ENCODE results near the gene LRCH2.

Gene LRCH2

DNA sequence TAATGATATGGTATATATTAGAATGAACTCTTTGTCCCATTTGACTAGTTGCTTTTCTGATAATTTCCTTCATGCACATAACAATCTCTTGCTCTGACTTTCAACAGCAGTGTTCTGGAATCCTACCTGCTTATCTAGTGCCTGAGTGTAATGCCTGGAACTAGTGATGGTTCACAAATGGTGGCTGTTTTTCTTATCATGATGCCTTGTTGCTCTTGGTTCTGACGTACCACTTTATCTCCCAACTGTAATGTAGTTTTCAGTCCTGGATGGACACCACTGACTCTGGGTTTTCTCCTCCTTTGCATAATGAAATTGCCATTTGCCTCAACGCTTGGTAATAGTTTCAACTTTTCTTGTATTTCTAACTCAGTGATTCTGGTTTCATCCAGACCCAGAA is 30.1 kb upstream of the LRCH2 start:
- Histone ChIP-seq H3K9me3 (ENCODE audit: insufficient read depth, low read length) (no peaks in the 10 kb centered on the region), H3K4me1 (ENCODE audit: low read length) (no peaks in the 10 kb centered on the region), H3K4me2 (ENCODE audit: low read length) (no peak overlapping the region), H3K79me2 (ENCODE audit: low read length) (no peaks in the 10 kb centered on the region), H3K27ac (ENCODE audit: low read length) (no peak overlapping the region), H3K9ac (ENCODE audit: low read length) (no peak overlapping the region), H3K27me3 (ENCODE audit: low read depth, low read length) (no peaks in the 10 kb centered on the region), H3K36me3 (replicated peaks; ENCODE audit: low read depth, low read length) (no peaks in the 10 kb centered on the region), H4K20me1 (ENCODE audit: insufficient read depth, low read length) (no peaks in the 10 kb centered on the region), H2AFZ (ENCODE audit: low read depth, low read length) (no peak overlapping the region), H3K4me3 (ENCODE audit: low read length) (no peak overlapping the region)
- TF ChIP-seq CTCF (IDR thresholded peaks at IDR 0.05; ENCODE audit: low read depth, low read length) (no peak), EZH2phosphoT487 (IDR thresholded peaks at IDR 0.05; ENCODE audit: low read depth) (no peak)

- Histone ChIP-seq H3K27ac (ENCODE audit: low read length) (no peak overlapping the region), H3K4me3 (ENCODE audit: low read length) (no peak overlapping the region), H3K4me1 (ENCODE audit: low read length) (no peaks in the 10 kb centered on the region), H3K9ac (ENCODE audit: low read length) (no peak overlapping the region), H2AFZ (ENCODE audit: low read depth, low read length) (no peak overlapping the region), H3K36me3 (replicated peaks; ENCODE audit: low read depth, low read length) (no peaks in the 10 kb centered on the region), H3K79me2 (ENCODE audit: low read length) (no peaks in the 10 kb centered on the region), H3K27me3 (ENCODE audit: low read depth, low read length) (no peaks in the 10 kb centered on the region), H3K9me3 (ENCODE audit: insufficient read depth, low read length) (no peaks in the 10 kb centered on the region), H3K4me2 (ENCODE audit: low read length) (no peak overlapping the region), H4K20me1 (ENCODE audit: insufficient read depth, low read length) (no peaks in the 10 kb centered on the region)
- TF ChIP-seq CTCF (IDR thresholded peaks at IDR 0.05; ENCODE audit: low read depth, low read length) (no peak), EZH2phosphoT487 (IDR thresholded peaks at IDR 0.05; ENCODE audit: low read depth) (no peak)
Measured at GRCh38 chrX:115261148-115261547, 27.3 kb upstream of the LRCH2 start.

- no peak overlapping the region for H3K9ac ChIP-seq (ENCODE audit: low read length)
- no peak for TF ChIP-seq EZH2phosphoT487 (IDR thresholded peaks at IDR 0.05; ENCODE audit: low read depth)
- no peak for TF ChIP-seq CTCF (IDR thresholded peaks at IDR 0.05; ENCODE audit: low read depth, low read length)
- no peak overlapping the region for H3K4me3 ChIP-seq (ENCODE audit: low read length)
- H3K9me3 ChIP-seq (ENCODE audit: insufficient read depth, low read length), result no peaks in the 10 kb centered on the region
- no peaks in the 10 kb centered on the region for H3K36me3 ChIP-seq (replicated peaks; ENCODE audit: low read depth, low read length)
- H4K20me1 ChIP-seq (ENCODE audit: insufficient read depth, low read length), result no peaks in the 10 kb centered on the region
- no peak overlapping the region for H2AFZ ChIP-seq (ENCODE audit: low read depth, low read length)
- no peak overlapping the region for H3K27ac ChIP-seq (ENCODE audit: low read length)
- no peak overlapping the region for H3K4me2 ChIP-seq (ENCODE audit: low read length)
- no peaks in the 10 kb centered on the region for H3K4me1 ChIP-seq (ENCODE audit: low read length)
- no peaks in the 10 kb centered on the region for H3K27me3 ChIP-seq (ENCODE audit: low read depth, low read length)
- H3K79me2 ChIP-seq (ENCODE audit: low read length), result no peaks in the 10 kb centered on the region
Measured at GRCh38 chrX:115260330-115260729, 26.4 kb upstream of the LRCH2 start.

GRCh38 chrX:115259238-115259875 is 25.5 kb upstream of the LRCH2 start:
- Histone ChIP-seq H3K79me2 (ENCODE audit: low read length) (no peaks in the 10 kb centered on the region), H2AFZ (ENCODE audit: low read depth, low read length) (no peak overlapping the region), H3K4me1 (ENCODE audit: low read length) (no peaks in the 10 kb centered on the region), H3K36me3 (replicated peaks; ENCODE audit: low read depth, low read length) (no peaks in the 10 kb centered on the region), H3K9ac (ENCODE audit: low read length) (no peak overlapping the region), H4K20me1 (ENCODE audit: insufficient read depth, low read length) (no peaks in the 10 kb centered on the region), H3K27me3 (ENCODE audit: low read depth, low read length) (no peaks in the 10 kb centered on the region), H3K27ac (ENCODE audit: low read length) (no peak overlapping the region), H3K4me2 (ENCODE audit: low read length) (no peak overlapping the region), H3K4me3 (ENCODE audit: low read length) (no peak overlapping the region), H3K9me3 (ENCODE audit: insufficient read depth, low read length) (no peaks in the 10 kb centered on the region)
- TF ChIP-seq EZH2phosphoT487 (IDR thresholded peaks at IDR 0.05; ENCODE audit: low read depth), result no peak
- TF ChIP-seq CTCF (IDR thresholded peaks at IDR 0.05; ENCODE audit: low read depth, low read length), result no peak
